COR-L47 (cell line): Measurements from ENCODE around the gene FKBP1B.
"Not testable (repeated sequence)": the region's sequence is repeated elsewhere in the genome, so short reads cannot be mapped to it uniquely, and the experiment has no call there.

Source experiments
- DNase-seq: peaks from one replicate; lab custom pipeline; 2025; lab: John Stamatoyannopoulos, UW

Gene FKBP1B

GRCh38 chr2:24065341-24065740, 15.8 kb downstream of the FKBP1B start:
- no peak for DNase-seq

- no peak for DNase-seq
Measured at GRCh38 chr2:24072259-24072658, 22.7 kb downstream of the FKBP1B start.

GRCh38 chr2:24073816-24074215, 24.3 kb downstream of the FKBP1B start:
- no peak for DNase-seq

- no peak for DNase-seq
Measured at GRCh38 chr2:24075259-24075658, 25.7 kb downstream of the FKBP1B start.

GRCh38 chr2:24075915-24076848, 26.6 kb downstream of the FKBP1B start, which contains the start of gene SF3B6:
Gene SF3B6, minus strand, starts transcription at chr2:24076326. Its CDS starts 97 bp downstream, at chr2:24076229.
- DNase-seq, result peak; percentile 99

GRCh38 chr2:24076849-24077534, 27.5 kb downstream of the FKBP1B start:
- DNase-seq, result no peak

- no peak for DNase-seq
Measured at GRCh38 chr2:24077535-24077877, 28.0 kb downstream of the FKBP1B start.

GRCh38 chr2:24077879-24078278, 28.3 kb downstream of the FKBP1B start:
- no peak for DNase-seq

GRCh38 chr2:24080701-24081100, 31.2 kb downstream of the FKBP1B start:
- no peak for DNase-seq

- DNase-seq, result no peak
Measured at GRCh38 chr2:24082787-24083566, 33.4 kb downstream of the FKBP1B start.

GRCh38 chr2:24083567-24084385, 34.2 kb downstream of the FKBP1B start:
- DNase-seq, result peak; percentile 66

- peak; percentile 81 for DNase-seq
Measured at GRCh38 chr2:24084386-24085199, 35.1 kb downstream of the FKBP1B start, which contains the start of gene TP53I3. Gene TP53I3, minus strand, starts transcription at chr2:24084834. Its CDS starts 508 bp downstream, at chr2:24084326.

GRCh38 chr2:24085200-24085489, 35.6 kb downstream of the FKBP1B start:
- no peak for DNase-seq

GRCh38 chr2:24086241-24086640, 36.7 kb downstream of the FKBP1B start:
- DNase-seq, result no peak

- no peak for DNase-seq
Measured at GRCh38 chr2:24087032-24087431, 37.5 kb downstream of the FKBP1B start.

- DNase-seq, result no peak
Measured at GRCh38 chr2:24088821-24089359, 39.3 kb downstream of the FKBP1B start.

- DNase-seq, result not testable (repeated sequence)
Measured at GRCh38 chr2:24093270-24093669, 43.7 kb downstream of the FKBP1B start.

- not testable (repeated sequence) for DNase-seq
Measured at GRCh38 chr2:24095171-24095677, 45.7 kb downstream of the FKBP1B start.

GRCh38 chr2:24100732-24101131, 51.2 kb downstream of the FKBP1B start:
- DNase-seq, result not testable (repeated sequence)

GRCh38 chr2:24101992-24102391, 52.5 kb downstream of the FKBP1B start:
- no peak for DNase-seq
